HG03571 (cell line): ENCODE data around the gene TPMT.
"Not testable (repeated sequence)": the region's sequence is repeated elsewhere in the genome, so short reads cannot be mapped to it uniquely, and the experiment has no call there.

Source experiments
- ATAC-seq: cut with Tn5 transposase; IDR thresholded peaks from one replicate; pipeline ENCODE4 v1.9.1; 2021; ENCODE audit not compliant: unreplicated experiment

Gene TPMT

GRCh38 chr6:18155864-18156421 lies 1.1 kb upstream of the TPMT start:
- ATAC-seq = peak; percentile 41

- peak; percentile 83 for ATAC-seq
Observed at GRCh38 chr6:18155150-18155863, 430 bp upstream of the TPMT start, which contains the start of gene KDM1B. Gene KDM1B (plus strand): TSS chr6:18155422. CDS start chr6:18159896, 4,474 bp downstream.

DNA sequence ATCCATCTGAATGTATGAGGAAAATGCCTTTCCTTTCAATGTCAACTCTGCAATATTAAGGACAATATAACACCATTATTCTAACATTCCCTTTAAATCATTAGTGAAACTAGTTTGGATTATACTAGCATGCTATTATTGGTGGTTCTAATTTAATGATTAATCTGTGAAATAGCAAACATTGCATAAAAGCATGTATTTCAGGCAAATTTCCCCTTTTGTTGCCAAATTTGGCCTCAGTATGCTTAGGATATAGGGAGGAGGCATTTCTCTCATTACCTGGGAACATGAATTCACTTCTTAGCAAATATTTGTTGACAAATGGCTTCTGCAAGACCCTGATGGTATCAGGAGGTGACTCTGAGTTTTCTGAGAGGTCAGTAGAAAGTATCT lies 1.6 kb downstream of the TPMT start:
- ATAC-seq = no peak

- no peak for ATAC-seq
Observed at GRCh38 chr6:18151801-18152200, 3.1 kb downstream of the TPMT start.

- ATAC-seq = not testable (repeated sequence)
Observed at GRCh38 chr6:18151391-18151790, 3.5 kb downstream of the TPMT start.

- ATAC-seq = no peak
Observed at GRCh38 chr6:18148304-18149025, 6.4 kb downstream of the TPMT start.

- ATAC-seq = no peak
Observed at GRCh38 chr6:18147616-18148015, 7.3 kb downstream of the TPMT start.

GRCh38 chr6:18147160-18147559 lies 7.7 kb downstream of the TPMT start:
- ATAC-seq = no peak

- no peak for ATAC-seq
Observed at GRCh38 chr6:18142591-18142861, 12.4 kb downstream of the TPMT start.

- ATAC-seq = no peak
Observed at GRCh38 chr6:18141805-18142590, 12.9 kb downstream of the TPMT start.

- no peak for ATAC-seq
Observed at GRCh38 chr6:18139935-18140621, 14.8 kb downstream of the TPMT start.

DNA sequence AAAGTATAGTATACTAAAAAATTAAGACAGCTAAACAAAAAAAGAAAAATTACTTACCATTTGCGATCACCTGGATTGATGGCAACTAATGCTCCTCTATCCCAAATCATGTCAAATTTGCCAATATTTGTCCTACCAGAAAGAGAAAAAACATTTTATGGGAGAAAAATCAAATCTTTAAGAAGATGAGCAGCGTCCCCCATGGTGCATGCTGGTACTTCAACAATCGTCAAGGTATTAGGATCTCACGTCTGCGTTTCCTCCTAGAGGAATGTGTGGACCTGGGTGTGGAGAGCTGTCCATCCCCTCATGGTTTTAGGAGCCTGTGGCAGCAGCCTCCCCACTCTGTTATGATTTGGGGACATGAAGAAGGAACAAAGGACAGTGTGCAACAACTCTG lies 16.0 kb downstream of the TPMT start:
- ATAC-seq = no peak

- ATAC-seq = no peak
Observed at GRCh38 chr6:18136260-18136659, 18.6 kb downstream of the TPMT start.

GRCh38 chr6:18135171-18135570 lies 19.7 kb downstream of the TPMT start:
- ATAC-seq = no peak

DNA sequence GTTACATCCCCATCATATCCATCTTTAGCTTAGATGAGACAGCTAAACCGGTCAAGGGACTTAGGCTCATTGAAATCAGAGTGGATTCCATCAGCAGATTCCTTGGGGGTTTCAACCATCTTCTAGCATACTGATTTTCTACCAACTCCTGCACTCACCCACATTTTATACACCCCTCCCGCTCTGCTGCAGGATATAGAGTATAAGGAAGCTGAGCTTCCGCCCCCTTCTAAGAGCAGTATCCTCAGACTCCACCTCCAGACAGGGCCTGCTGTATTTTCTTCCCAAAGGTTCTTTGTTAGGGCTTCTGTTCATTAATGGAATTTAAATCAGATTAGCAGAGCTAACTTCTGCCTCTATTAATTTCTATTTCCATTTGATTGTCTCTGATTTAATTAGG lies 22.5 kb downstream of the TPMT start:
- ATAC-seq = no peak

GRCh38 chr6:18126121-18126520 lies 28.8 kb downstream of the TPMT start:
- ATAC-seq = no peak

GRCh38 chr6:18122128-18123093 lies 32.5 kb downstream of the TPMT start, which contains the start of gene NHLRC1:
Gene NHLRC1 (minus strand): TSS chr6:18122677. CDS start chr6:18122606, 71 bp downstream.
- ATAC-seq = peak; percentile 98

DNA sequence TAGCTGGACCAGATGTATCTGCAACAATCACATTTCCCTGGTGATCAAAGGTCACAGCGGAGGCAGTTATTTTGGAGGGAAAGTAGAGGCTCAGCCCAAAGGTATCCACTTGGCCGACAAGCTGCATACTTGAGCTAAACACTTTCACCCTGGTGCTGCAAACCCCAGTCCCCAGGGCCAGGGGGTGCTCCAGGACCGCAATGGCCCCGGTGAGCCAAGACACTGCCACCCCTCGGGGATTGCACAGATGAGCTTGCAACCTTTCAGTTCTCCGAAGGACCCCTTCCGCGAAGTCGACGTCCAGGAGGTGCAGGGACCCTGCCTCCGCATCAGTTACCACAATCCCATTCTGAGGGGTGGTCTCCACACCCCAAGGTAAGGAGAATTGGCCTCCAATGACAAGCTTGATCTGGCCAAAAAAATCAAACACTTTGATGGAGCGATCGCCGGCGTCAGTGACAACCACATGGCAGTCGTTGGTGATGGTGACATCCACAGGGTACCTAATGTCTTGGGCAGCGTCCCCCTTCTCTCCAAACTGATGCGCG lies 33.2 kb downstream of the TPMT start:
- ATAC-seq = no peak

GRCh38 chr6:18119236-18119635 lies 35.6 kb downstream of the TPMT start:
- no peak for ATAC-seq
